HCT116 (cell line): ENCODE measurements around the gene PDGFD. TPM values are rescaled to one million over a fixed set of nuclear protein-coding genes. Genes with fewer than 3 reads are reported as not detected.

Experiments used
- ATAC-seq: fragments of 200-7000 bp; cut with Tn5 transposase; 2 replicates; pipeline ENCODE4 v1.9.1; 2020; ENCODE audit warnings: mild to moderate bottlenecking, moderate library complexity
- BruUV-seq: library from RNA; stranded (reverse); fragments of 400-500 nt; replicated peaks from 2 replicates; lab custom pipeline; 2021; lab: Mats Ljungman, UMichigan
- CTCF ChIA-PET: fragments of 300-600 bp; sonication (Branson Sonifier 250); formaldehyde crosslinking; loops from one replicate; lab custom pipeline; 2021; ENCODE audit warnings: antibody characterized with exemption; lab: Charles Lee
- POLR2A ChIA-PET: fragments of 300-600, 350-600 bp; sonication (Branson Sonifier 250); formaldehyde crosslinking; loops from one replicate; lab custom pipeline; 2021; ENCODE audit warnings: antibody characterized with exemption; lab: Charles Lee
- RAD21 ChIA-PET, 2 experiments: fragments of 300-600 bp; sonication (Branson Sonifier 250); formaldehyde crosslinking; loops; one replicate each; lab custom pipeline; 2023; ENCODE audit warnings: low total read pairs in 2 of 2; ENCODE audit not compliant: uncharacterized antibody in 2 of 2, unreplicated experiment in 2 of 2, low non-redundant PET in 1 of 2; lab: Charles Lee
- DNase-seq: peaks from one replicate; pipeline ENCODE4 v3.0.0-alpha.2; 2010; ENCODE audit warnings: low read depth, low spot score
- H2AFZ ChIP-seq: fragments of 200-600 bp; shearing (Covaris generic), sonication (generic); 2 replicates; pipeline ENCODE4 v1.6.1; 2017; ENCODE audit warnings: low read depth, mixed run types, mixed read lengths, antibody characterized with exemption, low read length; ENCODE audit not compliant: poor library complexity, severe bottlenecking
- H3K27ac ChIP-seq: 2 replicates; pipeline ENCODE4 v1.5.1; 2012; ENCODE audit warnings: low read depth, low read length
- H3K27me3 ChIP-seq: fragments of 200-600 bp; sonication (generic); 2 replicates; pipeline ENCODE4 v1.6.1; 2016; ENCODE audit warnings: mixed run types, low read length, mixed read lengths; ENCODE audit not compliant: insufficient read depth
- H3K36me3 ChIP-seq, 2 experiments: fragments of 200-500 bp in 1 of 2; fragments of 200-600 bp in 1 of 2; sonication (Bioruptor generic) in 1 of 2; sonication (generic) in 1 of 2; 2 replicates each; pipeline versions ENCODE4 v1.5.1 to v1.6.1; 2014 to 2016; ENCODE audit warnings: low read length in 2 of 2, inconsistent platforms in 1 of 2, mixed read lengths in 1 of 2, mixed run types in 1 of 2; ENCODE audit not compliant: insufficient read depth in 2 of 2, control insufficient read depth in 1 of 2
- H3K4me1 ChIP-seq, 2 experiments: fragments of 200-600 bp in 1 of 2; sonication (generic) in 1 of 2; 2 replicates each; pipeline versions ENCODE4 v1.5.1 to v1.6.1; 2012 to 2017; ENCODE audit warnings: low read length in 2 of 2, inconsistent platforms in 1 of 2, mild to moderate bottlenecking in 1 of 2, mixed read lengths in 1 of 2, mixed run types in 1 of 2, moderate library complexity in 1 of 2; ENCODE audit not compliant: insufficient read depth in 2 of 2, control insufficient read depth in 1 of 2
- H3K4me2 ChIP-seq: fragments of 200-600 bp; sonication (generic); 2 replicates; pipeline ENCODE4 v1.6.1; 2017; ENCODE audit warnings: mixed run types, low read length, mixed read lengths
- H3K4me3 ChIP-seq, 2 experiments: fragments of 200-600 bp in 1 of 2; sonication (generic) in 1 of 2; replicated peaks in 1 of 2; 2 replicates each; pipeline ENCODE4 v1.5.1; 2011 to 2016; ENCODE audit warnings: low read length in 2 of 2, control low read depth in 1 of 2, low read depth in 1 of 2, mild to moderate bottlenecking in 1 of 2, mixed read lengths in 1 of 2, mixed run types in 1 of 2
- H3K79me2 ChIP-seq: fragments of 200-600 bp; sonication (generic); 2 replicates; pipeline ENCODE4 v1.6.1; 2017; ENCODE audit warnings: mild to moderate bottlenecking, mixed run types, low read length, moderate library complexity, mixed read lengths; ENCODE audit not compliant: insufficient read depth
- H3K9ac ChIP-seq: fragments of 200-600 bp; sonication (generic); 2 replicates; pipeline ENCODE4 v1.6.1; 2016; ENCODE audit warnings: low read length, mixed read lengths
- H3K9me2 ChIP-seq: fragments of 200-600 bp; sonication (generic), shearing (Covaris generic); 2 replicates; pipeline ENCODE4 v1.6.1; 2017; ENCODE audit warnings: mixed run types, mild to moderate bottlenecking, moderate library complexity; ENCODE audit not compliant: insufficient read depth
- H3K9me3 ChIP-seq, 2 experiments: fragments of 200-500 bp in 1 of 2; fragments of 200-600 bp in 1 of 2; sonication (Bioruptor generic) in 1 of 2; sonication (generic) in 1 of 2; 2 replicates each; pipeline ENCODE4 v1.6.1; 2014 to 2017; ENCODE audit warnings: low read length in 2 of 2, mixed read lengths in 2 of 2, inconsistent platforms in 1 of 2, low read depth in 1 of 2, mild to moderate bottlenecking in 1 of 2, mixed run types in 1 of 2, moderate library complexity in 1 of 2; ENCODE audit not compliant: control insufficient read depth in 1 of 2, insufficient read depth in 1 of 2
- H4K20me1 ChIP-seq: fragments of 200-600 bp; sonication (generic), shearing (Covaris generic); 2 replicates; pipeline ENCODE4 v1.6.1; 2017; ENCODE audit warnings: mixed run types, mild to moderate bottlenecking, moderate library complexity; ENCODE audit not compliant: insufficient read depth
- EGR1 ChIP-seq: IDR thresholded peaks from 2 replicates; pipeline ENCODE4 v1.6.1; 2012; ENCODE audit warnings: low read depth
- ELF1 ChIP-seq: IDR thresholded peaks from 2 replicates; pipeline ENCODE4 v1.6.1; 2012; ENCODE audit warnings: low read depth, borderline replicate concordance
- JUND ChIP-seq: IDR thresholded peaks from 2 replicates; pipeline ENCODE4 v1.6.1; 2012
- POLR2A ChIP-seq: IDR thresholded peaks from 2 replicates; pipeline ENCODE4 v1.7.0; 2011; ENCODE audit warnings: borderline replicate concordance; ENCODE audit not compliant: insufficient read depth, insufficient read length; ENCODE audit errors: extremely low read depth
- RAD21 ChIP-seq: IDR thresholded peaks from 2 replicates; pipeline ENCODE4 v1.6.1; 2012; ENCODE audit warnings: low read depth, mild to moderate bottlenecking
- SIN3A ChIP-seq: IDR thresholded peaks from 2 replicates; pipeline ENCODE4 v1.6.1; 2012; ENCODE audit warnings: low read depth
- SP1 ChIP-seq: IDR thresholded peaks from 2 replicates; pipeline ENCODE4 v1.6.1; 2012; ENCODE audit warnings: low read depth
- ZNF274 ChIP-seq: fragments of 200-500 bp; sonication (Bioruptor generic); IDR thresholded peaks from 2 replicates; pipeline ENCODE4 v1.6.1; 2014; ENCODE audit warnings: mild to moderate bottlenecking, low read depth, low read length, inconsistent platforms
- intact Hi-C: fragments of 100-400 bp; cut with micrococcal nuclease; formaldehyde crosslinking; loops from 2 replicates; pipeline ENCODE4 v1.10.0; 2022
- total RNA-seq: library from RNA; stranded (reverse); gene quantifications from one replicate; pipeline ENCODE4 v1.2.1, GENCODE V29; 2021; ENCODE audit not compliant: unreplicated experiment
- TF ChIP-seq, protein P1 (sequence below): IDR thresholded peaks from 2 replicates; pipeline ENCODE4 v1.6.1; 2011; ENCODE audit warnings: mild to moderate bottlenecking, low read length, moderate library complexity; ENCODE audit not compliant: insufficient replicate concordance; ENCODE audit errors: extremely low read depth
- TF ChIP-seq, protein P2 (sequence below): IDR thresholded peaks from 2 replicates; pipeline ENCODE4 v1.6.1; 2012; ENCODE audit warnings: low read depth

PDGFD gene
- total RNA-seq, 1 experiment from 2014 or later: 0.34 TPM

DNA sequence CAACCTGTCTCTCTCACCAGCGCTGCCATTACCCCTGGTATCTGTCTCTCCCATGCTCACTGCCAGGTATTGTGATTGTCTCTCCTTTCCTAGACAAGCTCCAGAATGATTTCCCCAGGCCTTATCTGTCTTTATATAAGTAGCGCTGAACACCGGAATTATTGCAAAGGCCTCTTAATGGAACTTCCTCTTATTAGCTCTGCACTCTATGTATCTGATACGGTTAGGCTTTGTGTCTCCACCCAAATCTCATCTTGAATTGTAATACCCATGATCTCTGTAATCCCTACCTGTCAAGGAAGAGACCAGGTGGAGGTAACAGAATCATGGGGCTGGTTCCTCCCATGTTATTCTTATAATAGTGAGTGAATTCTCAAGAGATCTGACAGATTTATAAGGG, 88.2 kb downstream of the PDGFD start (continued):
- TF ChIP-seq, protein P1, sequence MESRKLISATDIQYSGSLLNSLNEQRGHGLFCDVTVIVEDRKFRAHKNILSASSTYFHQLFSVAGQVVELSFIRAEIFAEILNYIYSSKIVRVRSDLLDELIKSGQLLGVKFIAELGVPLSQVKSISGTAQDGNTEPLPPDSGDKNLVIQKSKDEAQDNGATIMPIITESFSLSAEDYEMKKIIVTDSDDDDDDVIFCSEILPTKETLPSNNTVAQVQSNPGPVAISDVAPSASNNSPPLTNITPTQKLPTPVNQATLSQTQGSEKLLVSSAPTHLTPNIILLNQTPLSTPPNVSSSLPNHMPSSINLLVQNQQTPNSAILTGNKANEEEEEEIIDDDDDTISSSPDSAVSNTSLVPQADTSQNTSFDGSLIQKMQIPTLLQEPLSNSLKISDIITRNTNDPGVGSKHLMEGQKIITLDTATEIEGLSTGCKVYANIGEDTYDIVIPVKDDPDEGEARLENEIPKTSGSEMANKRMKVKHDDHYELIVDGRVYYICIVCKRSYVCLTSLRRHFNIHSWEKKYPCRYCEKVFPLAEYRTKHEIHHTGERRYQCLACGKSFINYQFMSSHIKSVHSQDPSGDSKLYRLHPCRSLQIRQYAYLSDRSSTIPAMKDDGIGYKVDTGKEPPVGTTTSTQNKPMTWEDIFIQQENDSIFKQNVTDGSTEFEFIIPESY: no peak
- TF ChIP-seq EGR1 (no peak), RAD21 (no peak)

DNA sequence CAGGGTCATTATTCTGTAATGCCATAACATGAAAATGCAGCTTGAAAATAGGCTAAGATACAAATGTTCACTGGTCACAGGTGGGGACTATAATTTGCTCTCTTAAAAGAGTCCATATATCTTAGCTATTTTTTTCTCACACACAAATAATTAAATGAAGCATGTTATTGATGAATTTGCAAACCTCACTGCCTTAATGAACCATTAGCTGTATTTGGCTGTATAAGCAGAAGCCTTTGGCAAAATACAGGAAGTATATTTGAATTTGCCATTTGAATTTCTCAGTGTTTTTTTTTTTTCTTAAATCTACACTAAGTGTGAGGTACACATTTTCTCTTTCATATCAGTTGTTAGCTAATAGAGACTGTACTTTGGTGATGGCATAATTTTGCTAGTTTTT, 88.9 kb downstream of the PDGFD start:
- Histone ChIP-seq H3K4me1 (no peaks in the 10 kb centered on the region), H3K27ac (no peak overlapping the region), H3K9me3 (no peaks in the 10 kb centered on the region), H3K79me2 (no peaks in the 10 kb centered on the region), H3K9ac (no peak overlapping the region), H4K20me1 (no peaks in the 10 kb centered on the region), H3K27me3 (no peaks in the 10 kb centered on the region), H3K36me3 (no peaks in the 10 kb centered on the region), H3K4me2 (no peak overlapping the region), H3K9me2 (no peaks in the 10 kb centered on the region), H3K4me3 (no peak overlapping the region), H2AFZ (no peak overlapping the region)
- CTCF ChIA-PET: no interaction called here
- intact Hi-C loops: no loop called here
- BruUV-seq: no TSS peak
- POLR2A ChIA-PET: no interaction called here
- no peak for DNase-seq
- RAD21 ChIA-PET: no interaction called here
- TF ChIP-seq, protein P2, sequence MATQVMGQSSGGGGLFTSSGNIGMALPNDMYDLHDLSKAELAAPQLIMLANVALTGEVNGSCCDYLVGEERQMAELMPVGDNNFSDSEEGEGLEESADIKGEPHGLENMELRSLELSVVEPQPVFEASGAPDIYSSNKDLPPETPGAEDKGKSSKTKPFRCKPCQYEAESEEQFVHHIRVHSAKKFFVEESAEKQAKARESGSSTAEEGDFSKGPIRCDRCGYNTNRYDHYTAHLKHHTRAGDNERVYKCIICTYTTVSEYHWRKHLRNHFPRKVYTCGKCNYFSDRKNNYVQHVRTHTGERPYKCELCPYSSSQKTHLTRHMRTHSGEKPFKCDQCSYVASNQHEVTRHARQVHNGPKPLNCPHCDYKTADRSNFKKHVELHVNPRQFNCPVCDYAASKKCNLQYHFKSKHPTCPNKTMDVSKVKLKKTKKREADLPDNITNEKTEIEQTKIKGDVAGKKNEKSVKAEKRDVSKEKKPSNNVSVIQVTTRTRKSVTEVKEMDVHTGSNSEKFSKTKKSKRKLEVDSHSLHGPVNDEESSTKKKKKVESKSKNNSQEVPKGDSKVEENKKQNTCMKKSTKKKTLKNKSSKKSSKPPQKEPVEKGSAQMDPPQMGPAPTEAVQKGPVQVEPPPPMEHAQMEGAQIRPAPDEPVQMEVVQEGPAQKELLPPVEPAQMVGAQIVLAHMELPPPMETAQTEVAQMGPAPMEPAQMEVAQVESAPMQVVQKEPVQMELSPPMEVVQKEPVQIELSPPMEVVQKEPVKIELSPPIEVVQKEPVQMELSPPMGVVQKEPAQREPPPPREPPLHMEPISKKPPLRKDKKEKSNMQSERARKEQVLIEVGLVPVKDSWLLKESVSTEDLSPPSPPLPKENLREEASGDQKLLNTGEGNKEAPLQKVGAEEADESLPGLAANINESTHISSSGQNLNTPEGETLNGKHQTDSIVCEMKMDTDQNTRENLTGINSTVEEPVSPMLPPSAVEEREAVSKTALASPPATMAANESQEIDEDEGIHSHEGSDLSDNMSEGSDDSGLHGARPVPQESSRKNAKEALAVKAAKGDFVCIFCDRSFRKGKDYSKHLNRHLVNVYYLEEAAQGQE: no peak
- TF ChIP-seq, protein P1: no peak
- TF ChIP-seq JUND (no peak), ELF1 (no peak), POLR2A (no peak), SP1 (no peak), ZNF274 (no peak), EGR1 (no peak), SIN3A (no peak)
- no peak for ATAC-seq
